Panc1 (cell line): Measurements from ENCODE around the gene PIP5K1C. TPM values are rescaled to one million over a fixed set of nuclear protein-coding genes. Genes with fewer than 3 reads are reported as not detected.

ENCODE experiments used
- ATAC-seq: fragments of 200-7000 bp; cut with Tn5 transposase; 2 replicates; pipeline ENCODE4 v1.9.1; 2020; ENCODE audit warnings: mild to moderate bottlenecking, moderate library complexity
- BruUV-seq: library from RNA; stranded (reverse); fragments of 400-500 nt; replicated peaks from 2 replicates; lab custom pipeline; 2021; lab: Mats Ljungman, UMichigan
- CTCF ChIA-PET: fragments of 300-600 bp; sonication (Branson Sonifier 250); formaldehyde crosslinking; loops from one replicate; lab custom pipeline; 2022; ENCODE audit warnings: antibody characterized with exemption; lab: Charles Lee
- POLR2A ChIA-PET: fragments of 300-600 bp; sonication (Branson Sonifier 250); formaldehyde crosslinking; loops from one replicate; lab custom pipeline; 2022; ENCODE audit warnings: antibody characterized with exemption; lab: Charles Lee
- DNase-seq: peaks from one replicate; pipeline ENCODE4 v3.0.0-alpha.2; 2010; ENCODE audit warnings: low read depth, low spot score
- H3K27ac ChIP-seq: 2 replicates; pipeline ENCODE4 v1.5.1; 2011; ENCODE audit warnings: mild to moderate bottlenecking, low read length, inconsistent platforms
- H3K27me3 ChIP-seq: fragments of 200-500 bp; sonication (Bioruptor generic); 2 replicates; pipeline ENCODE4 v1.6.0; 2014; ENCODE audit warnings: low read length, inconsistent platforms; ENCODE audit not compliant: control insufficient read depth, insufficient read depth
- H3K36me3 ChIP-seq: fragments of 200-500 bp; sonication (Bioruptor generic); 2 replicates; pipeline ENCODE4 v1.5.1; 2014; ENCODE audit warnings: inconsistent platforms, mild to moderate bottlenecking, low read length, moderate library complexity; ENCODE audit not compliant: control insufficient read depth, insufficient read depth
- H3K4me1 ChIP-seq: 2 replicates; pipeline ENCODE4 v1.5.1; 2011; ENCODE audit warnings: inconsistent platforms, mild to moderate bottlenecking, low read length, moderate library complexity; ENCODE audit not compliant: control insufficient read depth, insufficient read depth
- H3K4me3 ChIP-seq, 2 experiments: 2 replicates each; pipeline ENCODE4 v1.5.1; 2011 to 2012; ENCODE audit warnings: low read depth in 2 of 2, low read length in 2 of 2, mild to moderate bottlenecking in 2 of 2, inconsistent platforms in 1 of 2, moderate library complexity in 1 of 2
- H3K9me3 ChIP-seq: fragments of 200-500 bp; sonication (Bioruptor generic); 2 replicates; pipeline ENCODE4 v1.5.1; 2014; ENCODE audit warnings: low read depth, mild to moderate bottlenecking, inconsistent platforms, low read length, moderate library complexity; ENCODE audit not compliant: control insufficient read depth, insufficient read depth
- CTCF ChIP-seq: fragments of 450-650 bp; IDR thresholded peaks from 2 replicates; pipeline ENCODE4 v1.5.1; 2017; ENCODE audit warnings: mild to moderate bottlenecking
- POLR2AphosphoS5 ChIP-seq: IDR thresholded peaks from 2 replicates; pipeline ENCODE4 v1.6.1; 2012; ENCODE audit warnings: mild to moderate bottlenecking, low read depth, low read length, moderate library complexity
- SIN3A ChIP-seq: IDR thresholded peaks from 2 replicates; pipeline ENCODE4 v1.6.1; 2012; ENCODE audit warnings: low read depth, mild to moderate bottlenecking, low read length, moderate library complexity, borderline replicate concordance; ENCODE audit not compliant: insufficient read depth
- TCF7L2 ChIP-seq: IDR thresholded peaks from 2 replicates; pipeline ENCODE4 v1.6.1; 2011; ENCODE audit warnings: mild to moderate bottlenecking, low read depth, low read length, inconsistent platforms
- in situ Hi-C: cut with HindIII; loops from 2 replicates; pipeline ENCODE4 v1.10.0; 2016; ENCODE audit warnings: low sequenced_read_pairs, low pct_unique_long_range_greater_than_20kb
- intact Hi-C: fragments of 100-400 bp; cut with micrococcal nuclease; formaldehyde crosslinking; loops from one replicate; pipeline ENCODE4 v1.10.0; 2022; ENCODE audit not compliant: unreplicated experiment
- total RNA-seq: library from RNA; stranded (reverse); gene quantifications from one replicate; pipeline ENCODE4 v1.2.1, GENCODE V29; 2021; ENCODE audit not compliant: unreplicated experiment
- TF ChIP-seq, protein P1 (sequence below), 2 experiments: IDR thresholded peaks; 2 replicates each; pipeline ENCODE4 v1.6.1; 2011 to 2012; ENCODE audit warnings: low read depth in 2 of 2, control low read depth in 1 of 2, low read length in 1 of 2, mild to moderate bottlenecking in 1 of 2, moderate library complexity in 1 of 2; ENCODE audit not compliant: insufficient read depth in 1 of 2

The PIP5K1C gene
- total RNA-seq, 1 experiment from 2014 or later = 30.6 TPM

DNA sequence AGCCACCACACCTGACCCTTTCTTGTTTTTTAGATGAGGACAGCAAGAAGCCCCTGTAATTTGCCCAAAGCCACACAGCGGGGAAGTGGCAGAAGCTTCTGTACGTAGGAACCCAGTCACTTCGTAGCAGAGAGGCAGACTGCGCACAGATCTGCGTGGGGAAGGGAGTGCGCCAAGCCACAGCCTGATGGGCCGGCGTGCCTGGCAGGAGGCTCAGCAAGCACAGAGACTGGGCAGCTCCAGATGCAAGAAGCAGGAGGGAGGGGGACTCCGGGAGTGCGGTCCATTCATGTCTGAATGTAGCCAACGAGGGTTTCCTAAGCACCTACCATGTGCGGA is 7.6 kb upstream of the PIP5K1C start:
- no TSS peak for BruUV-seq
- CTCF ChIA-PET = no interaction called here
- Histone ChIP-seq H3K27ac (no peak overlapping the region), H3K9me3 (no peaks in the 10 kb centered on the region), H3K4me3 (no peak overlapping the region), H3K36me3 (no peaks in the 10 kb centered on the region), H3K27me3 (no peaks in the 10 kb centered on the region), H3K4me1 (peaks cover 14% of the 10 kb centered on the region)
- TF ChIP-seq SIN3A = no peak
- TF ChIP-seq, protein P1, sequence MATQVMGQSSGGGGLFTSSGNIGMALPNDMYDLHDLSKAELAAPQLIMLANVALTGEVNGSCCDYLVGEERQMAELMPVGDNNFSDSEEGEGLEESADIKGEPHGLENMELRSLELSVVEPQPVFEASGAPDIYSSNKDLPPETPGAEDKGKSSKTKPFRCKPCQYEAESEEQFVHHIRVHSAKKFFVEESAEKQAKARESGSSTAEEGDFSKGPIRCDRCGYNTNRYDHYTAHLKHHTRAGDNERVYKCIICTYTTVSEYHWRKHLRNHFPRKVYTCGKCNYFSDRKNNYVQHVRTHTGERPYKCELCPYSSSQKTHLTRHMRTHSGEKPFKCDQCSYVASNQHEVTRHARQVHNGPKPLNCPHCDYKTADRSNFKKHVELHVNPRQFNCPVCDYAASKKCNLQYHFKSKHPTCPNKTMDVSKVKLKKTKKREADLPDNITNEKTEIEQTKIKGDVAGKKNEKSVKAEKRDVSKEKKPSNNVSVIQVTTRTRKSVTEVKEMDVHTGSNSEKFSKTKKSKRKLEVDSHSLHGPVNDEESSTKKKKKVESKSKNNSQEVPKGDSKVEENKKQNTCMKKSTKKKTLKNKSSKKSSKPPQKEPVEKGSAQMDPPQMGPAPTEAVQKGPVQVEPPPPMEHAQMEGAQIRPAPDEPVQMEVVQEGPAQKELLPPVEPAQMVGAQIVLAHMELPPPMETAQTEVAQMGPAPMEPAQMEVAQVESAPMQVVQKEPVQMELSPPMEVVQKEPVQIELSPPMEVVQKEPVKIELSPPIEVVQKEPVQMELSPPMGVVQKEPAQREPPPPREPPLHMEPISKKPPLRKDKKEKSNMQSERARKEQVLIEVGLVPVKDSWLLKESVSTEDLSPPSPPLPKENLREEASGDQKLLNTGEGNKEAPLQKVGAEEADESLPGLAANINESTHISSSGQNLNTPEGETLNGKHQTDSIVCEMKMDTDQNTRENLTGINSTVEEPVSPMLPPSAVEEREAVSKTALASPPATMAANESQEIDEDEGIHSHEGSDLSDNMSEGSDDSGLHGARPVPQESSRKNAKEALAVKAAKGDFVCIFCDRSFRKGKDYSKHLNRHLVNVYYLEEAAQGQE (IDR thresholded peaks at IDR 0.05; ENCODE audit: insufficient read depth in 1 of 2, low read depth in 2 of 2, low read length in 1 of 2) = no peak
- TF ChIP-seq TCF7L2 = no peak
- TF ChIP-seq CTCF = no peak
- TF ChIP-seq POLR2AphosphoS5 = no peak
- intact Hi-C loops = loop anchor here (5.0 kb wide), 1 partner anchor 41 kb away; no protein-coding TSS in a partner anchor
- in situ Hi-C loops = no loop called here
- ATAC-seq (peak; percentile 9; the same call in 1 of the 2 replicates), DNase-seq (no peak)
- POLR2A ChIA-PET = no interaction called here

- TF ChIP-seq CTCF (no peak), SIN3A (no peak), POLR2AphosphoS5 (no peak), TCF7L2 (no peak)
- TF ChIP-seq, protein P1 (IDR thresholded peaks at IDR 0.05; ENCODE audit: insufficient read depth in 1 of 2, low read depth in 2 of 2, low read length in 1 of 2) = no peak
- ChIA-PET POLR2A (no interaction called here), CTCF (no interaction called here)
- ATAC-seq = no peak
- no peaks in the 10 kb centered on the region for H3K36me3 ChIP-seq
- no peaks in the 10 kb centered on the region for H3K4me1 ChIP-seq
- no peak overlapping the region for H3K27ac ChIP-seq
- no peaks in the 10 kb centered on the region for H3K9me3 ChIP-seq
- no peak overlapping the region for H3K4me3 ChIP-seq
- no peaks in the 10 kb centered on the region for H3K27me3 ChIP-seq
- BruUV-seq = no TSS peak
- in situ Hi-C loops (no loop called here), intact Hi-C loops (no loop called here)
- no peak for DNase-seq
These were observed 932 bp upstream of the PIP5K1C start for GRCh38 chr19:3701200-3701599.
